GM12865 (cell line): ENCODE data around the gene PANX2.

Experiments
- DNase-seq: peaks from one replicate; pipeline ENCODE4 v3.0.0; 2010; ENCODE audit warnings: low read depth
- H3K4me3 ChIP-seq: 2 replicates; pipeline ENCODE4 v1.5.1; 2011; ENCODE audit warnings: mild to moderate bottlenecking, low read depth, low read length, control low read depth
- CTCF ChIP-seq: IDR thresholded peaks from 2 replicates; pipeline ENCODE4 v1.5.1; 2011; ENCODE audit warnings: low read length, control low read depth, low read depth, inconsistent platforms; ENCODE audit not compliant: insufficient read depth; ENCODE audit errors: missing control alignments

PANX2 gene

DNA sequence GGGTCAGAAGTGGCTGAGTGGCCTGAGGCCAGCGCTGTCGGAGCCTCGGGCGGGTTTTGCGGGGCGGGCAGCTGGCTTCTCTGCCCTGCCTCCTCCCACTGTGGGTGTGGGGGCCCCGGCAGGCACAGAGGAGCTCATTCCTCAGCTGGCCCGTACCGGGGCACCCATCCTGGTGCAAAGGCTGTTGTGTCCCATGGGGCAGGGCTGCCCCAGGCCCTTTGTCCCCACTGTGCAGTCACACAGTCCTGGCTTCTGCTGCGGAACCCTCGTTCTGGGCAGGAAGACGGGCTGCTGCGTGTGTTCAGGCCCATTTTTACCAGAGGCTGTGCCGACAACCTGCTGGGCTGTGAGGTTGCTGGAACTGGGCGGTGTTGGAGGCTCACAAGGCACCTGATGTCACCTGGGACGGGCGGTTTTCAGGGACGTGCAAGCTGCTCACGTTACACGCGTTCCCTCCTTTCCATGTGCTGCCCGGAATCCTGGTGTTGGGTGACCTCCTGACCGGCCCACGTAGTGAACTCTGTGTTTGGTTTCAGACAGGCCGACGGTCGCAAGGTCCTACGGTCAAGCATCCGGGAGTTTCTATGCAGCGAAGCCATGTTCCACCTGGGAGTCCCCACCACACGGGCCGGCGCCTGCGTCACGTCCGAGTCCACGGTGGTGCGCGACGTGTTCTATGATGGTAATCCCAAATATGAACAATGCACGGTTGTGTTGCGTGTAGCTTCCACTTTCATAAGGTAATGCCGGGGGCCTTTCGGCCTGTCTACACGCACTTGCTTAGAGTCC, 35.4 kb downstream of the PANX2 start:
- DNase-seq = no peak
- no peak for TF ChIP-seq CTCF
- no peak overlapping the region for H3K4me3 ChIP-seq

GRCh38 chr22:50206599-50206998, 36.1 kb downstream of the PANX2 start:
- peak; percentile 35 for TF ChIP-seq CTCF
- DNase-seq = peak; percentile 24
- no peak overlapping the region for H3K4me3 ChIP-seq

GRCh38 chr22:50207383-50208140, 37.0 kb downstream of the PANX2 start:
- H3K4me3 ChIP-seq = no peak overlapping the region
- peak; percentile 9 for DNase-seq

DNA sequence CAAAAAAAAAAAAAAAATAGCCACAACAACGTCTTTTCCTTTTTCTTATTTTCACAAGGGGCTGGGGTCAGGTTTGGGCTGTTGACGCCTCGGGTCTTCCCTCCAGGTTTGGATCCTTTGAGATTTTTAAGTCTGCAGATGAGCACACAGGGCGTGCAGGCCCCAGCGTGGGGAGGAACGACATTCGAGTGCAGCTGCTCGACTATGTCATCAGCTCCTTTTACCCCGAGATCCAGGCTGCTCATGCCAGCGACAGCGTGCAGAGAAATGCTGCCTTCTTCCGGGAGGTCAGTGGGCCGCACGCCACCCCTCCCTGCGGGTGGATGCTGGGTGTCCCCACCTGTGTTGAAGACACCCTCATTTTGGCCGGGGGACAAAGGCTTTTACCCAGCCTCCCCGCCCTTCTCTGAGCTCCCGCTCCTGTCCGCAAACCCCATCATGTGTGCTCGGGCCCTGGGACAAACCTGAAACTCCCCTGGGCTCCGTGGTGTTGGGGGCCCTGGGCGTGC, 38.0 kb downstream of the PANX2 start:
- H3K4me3 ChIP-seq = no peak overlapping the region
- TF ChIP-seq CTCF = no peak
- DNase-seq = no peak

More at GRCh38 chr22:50207383-50208140, 37.0 kb downstream of the PANX2 start:
- TF ChIP-seq CTCF = no peak

DNA sequence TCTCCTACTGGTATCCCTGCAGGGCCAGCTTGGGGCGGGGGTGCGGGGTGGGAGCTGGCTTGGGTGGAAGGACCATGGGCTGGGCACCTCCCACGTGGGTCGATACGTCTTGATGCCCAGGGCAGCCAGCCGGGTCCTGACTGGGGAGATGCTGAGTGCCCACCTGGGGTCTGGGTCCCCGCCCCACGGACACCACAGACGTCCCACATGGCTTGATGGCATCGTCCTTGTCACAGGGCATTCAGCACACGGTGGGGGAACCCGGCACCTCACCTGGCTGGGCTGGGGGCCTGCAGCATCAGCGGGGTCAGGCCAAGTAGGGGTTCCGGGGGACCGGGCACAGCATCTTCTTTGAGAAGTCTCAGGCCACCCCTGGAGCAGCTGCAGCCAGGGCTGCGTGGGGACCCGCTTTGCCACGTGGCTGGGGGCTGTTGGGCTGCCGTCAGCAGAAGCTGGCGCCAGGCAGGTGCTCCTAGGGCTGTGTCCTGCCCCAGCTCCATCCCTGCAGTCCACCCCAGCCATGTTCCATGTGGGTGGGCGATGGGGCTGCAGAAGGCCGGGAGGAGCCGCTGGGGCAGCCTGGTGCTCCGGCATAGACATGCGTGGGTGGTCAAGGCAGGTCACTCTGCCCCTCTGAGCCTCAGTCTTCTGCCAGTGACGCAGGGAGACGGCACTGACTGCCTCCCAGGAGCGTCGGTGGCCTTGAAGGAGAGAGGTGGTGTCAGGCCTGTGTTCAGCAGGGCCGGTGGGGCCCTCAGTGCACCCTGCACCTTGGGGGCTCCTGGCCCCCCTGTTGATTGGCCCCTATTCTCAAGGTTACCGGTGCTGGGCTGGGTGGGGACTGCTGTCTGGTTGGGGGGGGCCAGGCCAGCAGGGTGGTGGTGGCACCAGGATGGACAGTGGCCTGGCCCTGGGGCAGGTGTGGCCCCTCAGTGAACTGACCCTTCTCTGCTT, 38.7 kb downstream of the PANX2 start:
- no peak overlapping the region for H3K4me3 ChIP-seq
- peak; percentile 5 for DNase-seq
- no peak for TF ChIP-seq CTCF

DNA sequence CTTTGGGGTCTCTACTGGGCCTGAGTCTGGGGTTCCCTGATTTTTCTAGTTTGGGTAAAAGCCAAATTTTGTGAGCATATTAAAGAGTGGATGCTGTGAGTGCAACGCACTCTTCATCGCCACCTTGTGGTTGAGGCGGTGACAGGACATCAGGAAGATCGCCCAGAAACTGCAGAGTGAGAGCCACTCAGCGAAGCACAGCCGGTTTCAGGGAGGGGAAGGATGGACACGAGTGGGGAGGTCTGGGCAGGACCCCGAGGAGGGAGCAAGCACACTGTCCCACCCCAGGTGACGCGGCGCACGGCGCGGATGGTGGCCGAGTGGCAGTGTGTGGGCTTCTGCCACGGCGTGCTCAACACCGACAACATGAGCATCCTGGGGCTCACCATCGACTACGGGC, 39.4 kb downstream of the PANX2 start:
- H3K4me3 ChIP-seq = no peak overlapping the region
- TF ChIP-seq CTCF = peak; percentile 83
- DNase-seq = peak; percentile 74
